Breast epithelium (tissue), 4 donors: ENCODE results near the gene PON1. TPM values are rescaled to one million over a fixed set of nuclear protein-coding genes. Genes with fewer than 3 reads are reported as not detected.

Source experiments
- DNase-seq, 2 donors: peaks; one replicate each; pipeline ENCODE4 v3.0.0-alpha.2; 2019; ENCODE audit warnings: low spot score in 2 of 2
- H3K27ac ChIP-seq, 2 donors: fragments of 200-600 bp; sonication (generic) in 1 of 2; one replicate each; pipeline ENCODE4 v1.5.1; 2016 to 2019; ENCODE audit warnings: mild to moderate bottlenecking in 1 of 2
- H3K27me3 ChIP-seq, 2 donors: fragments of 200-600 bp; sonication (generic) in 1 of 2; one replicate each; pipeline versions ENCODE4 v1.5.1 to v1.6.0; 2017 to 2019; ENCODE audit warnings: control low read depth in 1 of 2, mild to moderate bottlenecking in 1 of 2
- H3K36me3 ChIP-seq: fragments of 200-600 bp; one replicate; pipeline ENCODE4 v1.5.1; 2019
- H3K4me1 ChIP-seq, 2 donors: fragments of 200-600 bp; sonication (generic); one replicate each; pipeline ENCODE4 v1.5.1; 2016 to 2019; ENCODE audit warnings: control low read depth in 1 of 2
- H3K4me3 ChIP-seq, 3 donors: fragments of 200-600 bp; sonication (generic); 1 replicate in 2 of 3; 2 replicates in 1 of 3; pipeline ENCODE4 v1.5.1; 2016 to 2019; ENCODE audit warnings: mild to moderate bottlenecking in 3 of 3, moderate library complexity in 2 of 3
- H3K9me3 ChIP-seq, 2 donors: fragments of 200-600 bp; sonication (generic) in 1 of 2; one replicate each; pipeline ENCODE4 v1.5.1; 2016 to 2019; ENCODE audit warnings: control low read depth in 1 of 2
- POLR2A ChIP-seq: fragments of 450-650 bp; IDR thresholded peaks from one replicate; pipeline ENCODE4 v1.6.1; 2016; ENCODE audit warnings: antibody characterized with exemption, mild to moderate bottlenecking, moderate library complexity
- POLR2AphosphoS5 ChIP-seq, 3 donors: sonication (generic); formaldehyde crosslinking; IDR thresholded peaks; one replicate each; pipeline ENCODE4 v1.6.1; 2017; ENCODE audit warnings: antibody characterized with exemption in 3 of 3
- intact Hi-C: fragments of 100-400 bp; cut with DNase I; formaldehyde crosslinking; loops from one replicate; pipeline ENCODE4 v1.15.1; 2023; ENCODE audit warnings: low total_unique reads
- total RNA-seq, 3 donors: library from RNA; depleted of rRNA; stranded (reverse); fragments of >200 nt; gene quantifications; one replicate each; pipeline ENCODE4 v1.1.0, GENCODE V29; 2016
- TF ChIP-seq, protein P1 (sequence below), 3 donors: fragments of 450-650 bp; IDR thresholded peaks; one replicate each; pipeline ENCODE4 v1.5.1; 2016 to 2017; ENCODE audit warnings: antibody characterized with exemption in 3 of 3, mild to moderate bottlenecking in 3 of 3, moderate library complexity in 3 of 3

Gene PON1
- total RNA-seq, 3 donors from 2014 or later: 0.29 to 0.66 TPM; not detected in 1

DNA sequence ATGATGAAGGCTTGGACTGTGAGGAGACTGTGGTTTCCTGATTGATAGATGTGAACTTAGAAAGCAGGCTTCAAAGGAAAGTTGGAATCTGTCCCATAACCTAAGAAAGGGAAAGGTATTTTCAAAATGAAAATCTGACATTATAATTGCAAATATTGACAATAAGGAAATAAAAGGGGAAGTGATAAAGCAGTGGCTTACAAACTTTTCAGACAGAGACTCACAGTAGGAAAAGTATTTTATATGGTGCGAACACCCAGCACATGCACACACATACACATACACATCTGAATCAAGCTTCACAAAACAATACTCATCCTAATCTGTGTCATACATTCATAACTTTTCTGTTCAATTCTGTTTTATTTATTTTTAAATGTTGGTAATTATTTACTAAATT is 4.8 kb downstream of the PON1 start:
- H3K4me1 ChIP-seq: no peaks in the 10 kb centered on the region
- no peak for DNase-seq
- H3K9me3 ChIP-seq: no peaks in the 10 kb centered on the region
- no peaks in the 10 kb centered on the region for H3K36me3 ChIP-seq
- TF ChIP-seq POLR2A (no peak), POLR2AphosphoS5 (IDR thresholded peaks at IDR 0.05) (no peak)
- TF ChIP-seq, protein P1, sequence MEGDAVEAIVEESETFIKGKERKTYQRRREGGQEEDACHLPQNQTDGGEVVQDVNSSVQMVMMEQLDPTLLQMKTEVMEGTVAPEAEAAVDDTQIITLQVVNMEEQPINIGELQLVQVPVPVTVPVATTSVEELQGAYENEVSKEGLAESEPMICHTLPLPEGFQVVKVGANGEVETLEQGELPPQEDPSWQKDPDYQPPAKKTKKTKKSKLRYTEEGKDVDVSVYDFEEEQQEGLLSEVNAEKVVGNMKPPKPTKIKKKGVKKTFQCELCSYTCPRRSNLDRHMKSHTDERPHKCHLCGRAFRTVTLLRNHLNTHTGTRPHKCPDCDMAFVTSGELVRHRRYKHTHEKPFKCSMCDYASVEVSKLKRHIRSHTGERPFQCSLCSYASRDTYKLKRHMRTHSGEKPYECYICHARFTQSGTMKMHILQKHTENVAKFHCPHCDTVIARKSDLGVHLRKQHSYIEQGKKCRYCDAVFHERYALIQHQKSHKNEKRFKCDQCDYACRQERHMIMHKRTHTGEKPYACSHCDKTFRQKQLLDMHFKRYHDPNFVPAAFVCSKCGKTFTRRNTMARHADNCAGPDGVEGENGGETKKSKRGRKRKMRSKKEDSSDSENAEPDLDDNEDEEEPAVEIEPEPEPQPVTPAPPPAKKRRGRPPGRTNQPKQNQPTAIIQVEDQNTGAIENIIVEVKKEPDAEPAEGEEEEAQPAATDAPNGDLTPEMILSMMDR (IDR thresholded peaks at IDR 0.05): no peak
- H3K4me3 ChIP-seq: no peak overlapping the region
- no peak overlapping the region for H3K27ac ChIP-seq
- peaks cover 0 to under 1% of the 10 kb centered on the region in 2 donors for H3K27me3 ChIP-seq
- intact Hi-C loops: no loop called here

DNA sequence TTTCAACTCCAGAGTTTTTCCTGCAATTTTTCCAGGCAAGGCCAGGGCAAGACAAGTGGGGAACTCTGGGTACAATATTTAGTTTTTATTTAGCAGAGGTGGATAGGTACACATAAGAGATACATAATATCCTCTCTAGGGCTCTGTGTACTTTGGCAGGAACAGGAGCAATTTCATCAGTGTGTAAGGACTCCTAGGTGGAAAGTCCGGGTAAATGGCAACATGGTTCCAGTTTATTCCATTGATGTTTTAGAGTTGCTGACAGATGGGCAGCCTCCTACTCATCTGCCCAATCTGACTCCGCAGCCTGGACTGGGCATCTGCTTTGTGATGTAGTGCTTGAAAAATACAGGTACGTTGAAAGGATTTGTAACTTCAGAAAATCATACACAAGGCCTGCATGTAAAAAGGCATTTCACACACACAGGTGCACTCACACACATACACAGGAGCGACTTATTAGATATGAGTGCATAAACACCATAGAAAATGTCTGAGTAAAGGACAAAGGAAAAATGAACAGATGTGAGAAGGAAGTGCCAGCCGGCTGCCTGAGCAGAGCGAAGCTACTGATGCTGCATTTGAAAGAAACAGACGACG is 5.7 kb downstream of the PON1 start:
- no peaks in the 10 kb centered on the region for H3K4me1 ChIP-seq
- intact Hi-C loops: no loop called here
- TF ChIP-seq, protein P1 (IDR thresholded peaks at IDR 0.05): no peak
- TF ChIP-seq POLR2AphosphoS5 (IDR thresholded peaks at IDR 0.05) (no peak), POLR2A (no peak)
- DNase-seq: no peak
- H3K9me3 ChIP-seq: no peaks in the 10 kb centered on the region
- no peak overlapping the region for H3K4me3 ChIP-seq
- H3K36me3 ChIP-seq: no peaks in the 10 kb centered on the region
- H3K27ac ChIP-seq: no peak overlapping the region
- H3K27me3 ChIP-seq: no peaks in the 10 kb centered on the region

DNA sequence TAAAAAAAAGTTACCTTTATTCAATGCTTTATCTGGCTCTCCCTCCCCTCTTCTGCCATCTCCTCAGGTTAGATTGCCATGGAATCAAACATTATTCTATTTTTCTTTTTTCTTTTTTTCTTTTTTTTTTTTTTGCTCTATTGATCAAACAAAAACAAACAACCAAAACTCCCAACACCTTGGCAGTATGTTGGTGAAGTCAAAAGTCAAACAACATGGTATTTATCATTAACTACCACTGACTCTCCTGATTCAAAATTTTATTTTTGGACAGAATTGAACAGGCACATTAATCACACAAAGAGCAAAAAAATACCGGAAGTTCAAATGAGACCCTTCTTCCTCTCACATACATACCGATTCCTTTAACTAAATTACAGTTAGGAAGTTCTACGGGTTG is 6.4 kb downstream of the PON1 start:
- H3K9me3 ChIP-seq: no peaks in the 10 kb centered on the region
- no peak overlapping the region for H3K27ac ChIP-seq
- no peaks in the 10 kb centered on the region for H3K4me1 ChIP-seq
- intact Hi-C loops: no loop called here
- no peaks in the 10 kb centered on the region for H3K27me3 ChIP-seq
- DNase-seq: no peak
- TF ChIP-seq POLR2AphosphoS5 (IDR thresholded peaks at IDR 0.05) (no peak), POLR2A (no peak)
- TF ChIP-seq, protein P1 (IDR thresholded peaks at IDR 0.05): no peak
- no peaks in the 10 kb centered on the region for H3K36me3 ChIP-seq
- H3K4me3 ChIP-seq: no peak overlapping the region

DNA sequence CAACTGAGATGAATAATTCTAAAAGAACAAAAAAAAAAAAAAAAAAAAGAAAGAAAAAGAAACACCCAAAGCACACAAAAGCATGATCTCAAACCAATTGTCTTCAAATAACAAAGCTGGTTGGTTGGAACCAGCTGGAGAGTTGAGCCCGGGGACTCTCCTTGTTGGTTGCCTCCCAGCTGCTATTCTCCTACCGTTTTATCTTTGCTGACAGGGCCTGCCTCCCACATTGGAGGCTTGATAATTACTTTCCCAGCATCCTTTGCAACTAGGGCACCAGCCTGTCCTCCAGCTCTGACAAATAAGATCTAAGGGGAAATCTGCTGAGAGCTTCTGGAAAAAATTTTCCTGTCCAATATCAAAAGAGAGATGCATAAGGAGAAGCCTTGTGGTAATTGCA is 6.8 kb downstream of the PON1 start:
- TF ChIP-seq, protein P1 (IDR thresholded peaks at IDR 0.05): no peak
- TF ChIP-seq POLR2A: no peak
- DNase-seq: no peak
- no peaks in the 10 kb centered on the region for H3K9me3 ChIP-seq
- H3K27ac ChIP-seq: no peak overlapping the region
- H3K27me3 ChIP-seq: no peaks in the 10 kb centered on the region
- no peaks in the 10 kb centered on the region for H3K36me3 ChIP-seq
- H3K4me3 ChIP-seq: no peak overlapping the region
- intact Hi-C loops: no loop called here
- no peaks in the 10 kb centered on the region for H3K4me1 ChIP-seq

DNA sequence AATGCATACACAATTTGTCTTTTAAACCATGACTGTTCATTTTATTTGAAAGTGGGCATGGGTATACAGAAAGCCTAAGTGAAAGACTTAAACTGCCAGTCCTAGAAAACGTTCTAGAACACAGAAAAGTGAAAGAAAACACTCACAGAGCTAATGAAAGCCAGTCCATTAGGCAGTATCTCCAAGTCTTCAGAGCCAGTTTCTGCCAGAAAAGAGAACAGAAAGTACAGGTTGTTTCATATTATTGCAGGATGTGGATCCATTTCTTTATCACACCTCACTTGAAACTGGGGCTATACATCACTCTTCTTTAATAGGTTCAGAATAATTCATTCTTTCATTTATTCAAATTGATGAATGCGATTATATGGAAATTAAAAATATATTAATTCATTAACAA is 7.7 kb downstream of the PON1 start:
- H3K4me3 ChIP-seq: no peak overlapping the region
- no peak for DNase-seq
- no peaks in the 10 kb centered on the region for H3K9me3 ChIP-seq
- no peaks in the 10 kb centered on the region for H3K4me1 ChIP-seq
- no peaks in the 10 kb centered on the region for H3K27me3 ChIP-seq
- no peak overlapping the region for H3K27ac ChIP-seq
- intact Hi-C loops: no loop called here
- no peaks in the 10 kb centered on the region for H3K36me3 ChIP-seq
- TF ChIP-seq POLR2AphosphoS5 (IDR thresholded peaks at IDR 0.05) (no peak), POLR2A (no peak)
- TF ChIP-seq, protein P1 (IDR thresholded peaks at IDR 0.05): no peak
